C4-2B (cell line): Measurements from ENCODE around the gene B4GALT6.

Experiments
- H3K27ac ChIP-seq: fragments of 450-650 bp; 2 replicates; pipeline ENCODE4 v1.5.1; 2017
- ZFX ChIP-seq: fragments of 450-650 bp; IDR thresholded peaks from 2 replicates; pipeline ENCODE4 v1.6.1; 2017
- TF ChIP-seq, protein P1 (sequence below): fragments of 450-650 bp; conservative IDR thresholded peaks from 2 replicates; pipeline ENCODE4 v1.5.1; 2017; ENCODE audit warnings: mild to moderate bottlenecking

The B4GALT6 gene

DNA sequence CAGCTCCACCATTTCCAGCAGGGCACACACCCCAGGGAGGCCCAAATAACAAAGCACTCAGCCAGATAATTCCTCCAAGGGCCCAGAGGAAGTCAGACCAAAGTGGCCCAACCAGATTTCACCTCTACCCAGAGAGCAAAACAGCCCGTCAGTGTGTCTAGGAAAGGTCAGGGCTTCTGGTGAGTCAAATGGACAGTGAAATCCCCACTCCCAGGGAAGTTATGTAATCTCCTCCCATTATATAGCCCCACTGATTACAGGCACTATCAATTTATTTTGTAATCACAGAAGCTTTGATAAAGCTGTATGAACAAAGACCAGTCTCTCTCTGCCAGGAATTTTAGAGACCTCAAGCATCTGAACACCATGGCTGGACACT is 4.0 kb downstream of the B4GALT6 start:
- TF ChIP-seq, protein P1, sequence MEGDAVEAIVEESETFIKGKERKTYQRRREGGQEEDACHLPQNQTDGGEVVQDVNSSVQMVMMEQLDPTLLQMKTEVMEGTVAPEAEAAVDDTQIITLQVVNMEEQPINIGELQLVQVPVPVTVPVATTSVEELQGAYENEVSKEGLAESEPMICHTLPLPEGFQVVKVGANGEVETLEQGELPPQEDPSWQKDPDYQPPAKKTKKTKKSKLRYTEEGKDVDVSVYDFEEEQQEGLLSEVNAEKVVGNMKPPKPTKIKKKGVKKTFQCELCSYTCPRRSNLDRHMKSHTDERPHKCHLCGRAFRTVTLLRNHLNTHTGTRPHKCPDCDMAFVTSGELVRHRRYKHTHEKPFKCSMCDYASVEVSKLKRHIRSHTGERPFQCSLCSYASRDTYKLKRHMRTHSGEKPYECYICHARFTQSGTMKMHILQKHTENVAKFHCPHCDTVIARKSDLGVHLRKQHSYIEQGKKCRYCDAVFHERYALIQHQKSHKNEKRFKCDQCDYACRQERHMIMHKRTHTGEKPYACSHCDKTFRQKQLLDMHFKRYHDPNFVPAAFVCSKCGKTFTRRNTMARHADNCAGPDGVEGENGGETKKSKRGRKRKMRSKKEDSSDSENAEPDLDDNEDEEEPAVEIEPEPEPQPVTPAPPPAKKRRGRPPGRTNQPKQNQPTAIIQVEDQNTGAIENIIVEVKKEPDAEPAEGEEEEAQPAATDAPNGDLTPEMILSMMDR = no peak
- TF ChIP-seq ZFX = no peak
- H3K27ac ChIP-seq = no peak overlapping the region

DNA sequence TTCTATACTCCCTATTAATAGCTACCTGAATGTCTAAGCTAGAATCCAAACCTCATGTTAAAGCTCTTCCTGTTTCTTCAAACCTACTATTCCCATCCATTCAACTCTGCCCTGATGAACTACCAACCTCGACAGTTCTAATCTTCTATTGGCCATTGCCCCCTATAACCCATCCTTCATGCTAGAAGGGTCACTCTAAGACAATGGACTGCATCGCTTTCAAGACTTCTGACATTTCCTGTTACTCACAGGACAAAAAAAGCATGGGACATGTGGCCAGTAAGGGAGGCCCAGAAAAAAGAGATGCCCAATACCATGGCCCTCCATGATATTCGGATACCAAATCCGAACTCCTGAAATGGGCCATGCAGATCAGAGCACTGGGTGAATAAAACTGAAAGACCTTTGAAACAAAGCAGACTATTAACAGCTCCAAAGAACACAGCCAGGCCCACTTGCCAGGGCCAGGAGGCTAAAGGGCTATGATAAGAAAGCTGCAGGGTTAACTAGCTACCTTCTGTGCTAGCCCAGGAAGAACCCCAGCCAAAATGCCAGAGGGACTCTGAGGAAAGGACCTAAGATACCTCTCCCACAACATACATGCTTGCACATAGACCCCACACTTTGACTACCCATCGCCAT is 4.5 kb downstream of the B4GALT6 start:
- no peak overlapping the region for H3K27ac ChIP-seq

DNA sequence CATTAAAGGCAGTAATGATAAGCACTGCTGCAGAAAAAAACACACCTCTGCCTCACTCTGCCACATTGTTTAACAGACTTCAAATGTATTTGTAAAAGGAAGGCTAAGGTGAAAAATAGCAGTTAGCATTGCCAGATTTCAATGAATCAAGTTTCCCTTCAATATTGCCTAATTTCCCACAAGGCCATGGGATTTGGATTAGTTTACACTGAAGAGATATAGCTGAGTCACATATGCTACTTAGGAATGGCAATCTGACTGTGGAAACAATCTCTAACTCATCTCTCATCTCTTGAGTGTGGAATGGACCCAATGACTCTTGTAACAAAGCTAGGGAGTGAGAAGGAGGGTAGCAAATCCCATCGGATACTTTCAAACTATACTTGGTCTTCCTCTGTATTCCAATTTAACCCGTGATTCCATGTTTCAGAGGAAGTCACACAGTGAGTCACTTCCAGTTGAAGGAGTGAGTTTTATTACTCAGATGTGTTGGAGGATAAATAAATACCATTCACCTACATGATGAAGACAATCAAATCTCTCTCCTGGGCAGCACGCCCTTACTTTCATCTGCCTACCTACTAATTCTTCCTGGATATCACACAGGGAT is 5.1 kb downstream of the B4GALT6 start:
- H3K27ac ChIP-seq = no peak overlapping the region
- TF ChIP-seq, protein P1 = no peak
- TF ChIP-seq ZFX = no peak

More for the DNA sequence above, 4.5 kb downstream of the B4GALT6 start:
- TF ChIP-seq, protein P1 = no peak
- no peak for TF ChIP-seq ZFX

DNA sequence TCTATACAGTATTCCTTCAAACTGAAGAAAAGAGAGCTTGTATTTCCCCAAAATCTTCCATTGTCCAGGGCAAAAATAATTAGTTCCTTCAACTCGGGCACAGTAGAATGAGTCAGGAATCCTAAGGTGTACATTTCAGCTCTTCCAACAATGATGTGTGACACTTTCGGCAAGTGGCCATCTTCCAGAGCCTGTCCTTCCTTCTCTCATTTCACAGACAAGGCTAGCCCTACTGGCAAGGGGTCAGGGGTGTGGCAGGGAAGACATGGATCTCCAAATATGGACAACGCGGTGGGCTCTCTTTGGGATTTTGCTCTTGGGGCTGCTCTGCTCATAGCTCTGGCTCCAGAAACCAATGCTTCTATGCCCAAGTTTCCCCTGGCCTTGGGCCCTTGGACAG is 6.0 kb downstream of the B4GALT6 start:
- H3K27ac ChIP-seq = no peak overlapping the region
- TF ChIP-seq, protein P1 = no peak
- TF ChIP-seq ZFX = no peak

DNA sequence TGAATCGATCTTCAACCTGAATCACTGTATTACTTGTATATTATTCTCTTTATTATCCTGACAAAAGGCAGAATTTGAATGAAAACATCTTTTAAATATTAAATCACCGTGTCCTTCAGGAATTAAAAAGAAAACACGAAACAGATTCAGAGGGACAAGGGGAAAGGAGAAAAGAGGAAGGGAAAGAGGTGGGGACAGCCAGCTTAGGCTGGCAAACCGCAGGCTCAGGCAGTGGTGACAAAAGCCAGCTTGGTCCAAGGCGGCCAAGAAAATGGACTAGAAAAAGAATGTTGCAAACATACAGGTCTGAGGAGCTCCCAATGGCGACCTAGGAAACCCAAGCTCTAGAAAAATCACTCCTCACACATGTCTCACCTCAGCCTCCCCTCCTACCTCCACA is 6.8 kb downstream of the B4GALT6 start:
- TF ChIP-seq, protein P1 = no peak
- no peak for TF ChIP-seq ZFX

DNA sequence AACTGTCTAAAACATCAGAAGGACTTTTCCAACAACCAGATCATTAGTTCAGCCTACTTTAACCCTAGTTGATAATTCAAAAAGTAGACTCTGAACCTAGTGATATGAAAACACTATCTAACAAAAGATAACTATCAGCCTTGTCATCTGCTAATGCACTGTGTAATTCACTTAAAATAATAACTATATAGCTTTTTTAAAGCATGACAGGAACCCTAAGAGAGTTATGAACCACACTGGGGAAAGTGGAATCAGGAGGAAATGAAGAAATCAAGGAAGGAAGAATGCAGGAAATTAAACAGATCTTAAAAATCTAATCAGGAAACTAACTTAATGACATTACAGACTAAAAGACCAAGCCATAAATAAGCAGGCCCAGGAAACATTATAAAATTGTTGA is 9.0 kb downstream of the B4GALT6 start:
- no peak overlapping the region for H3K27ac ChIP-seq
- TF ChIP-seq ZFX = no peak
- TF ChIP-seq, protein P1 = no peak

More for the DNA sequence above, 6.8 kb downstream of the B4GALT6 start:
- H3K27ac ChIP-seq = no peak overlapping the region

DNA sequence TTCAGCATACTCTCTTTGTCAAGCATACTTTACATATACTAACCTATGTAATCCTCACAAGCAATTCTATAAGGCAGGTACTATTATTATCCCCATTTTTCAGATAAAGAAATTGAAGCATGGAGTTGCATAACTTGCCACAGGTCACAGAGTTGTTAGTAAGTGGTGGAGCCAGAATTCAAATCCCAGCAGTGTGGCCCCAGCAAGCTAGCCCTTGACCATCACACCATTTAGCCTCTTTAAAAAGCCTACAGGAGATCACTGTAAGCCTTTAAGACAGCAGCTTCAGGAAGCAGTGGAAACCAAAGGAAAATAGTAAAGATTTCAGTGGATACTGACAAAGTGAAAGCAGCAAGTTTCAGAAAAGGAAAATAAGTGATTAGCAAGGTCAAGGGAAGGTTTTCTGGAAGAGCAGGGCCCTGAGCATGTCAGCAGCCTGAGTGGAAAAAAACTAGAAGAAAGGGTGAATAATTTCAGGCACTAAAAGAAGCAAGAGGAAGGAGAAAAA is 11.7 kb downstream of the B4GALT6 start:
- TF ChIP-seq ZFX = no peak
- TF ChIP-seq, protein P1 = no peak
- no peak overlapping the region for H3K27ac ChIP-seq
